H1 (cell line): ENCODE measurements around the gene GSG1L. TPM values are rescaled to one million over a fixed set of nuclear protein-coding genes. Genes with fewer than 3 reads are reported as not detected.

Experiments
- ASH2L ChIP-seq: fragments of 200-600, 300-600 bp; sonication (generic); IDR thresholded peaks from one replicate; pipeline ENCODE4 v1.7.1; 2017; ENCODE audit warnings: low read length
- BRCA1 ChIP-seq: IDR thresholded peaks from 2 replicates; pipeline ENCODE4 v1.6.1; 2012; ENCODE audit warnings: low read depth, low read length, improper control_type of control experiment
- PHF8 ChIP-seq: fragments of 200-600 bp; sonication (generic); conservative IDR thresholded peaks from 2 replicates; pipeline ENCODE4 v1.7.1; 2012; ENCODE audit warnings: low read depth, mild to moderate bottlenecking, inconsistent platforms, low read length, moderate library complexity
- polyA plus RNA-seq, 7 experiments: library from polyadenylated mRNA; depleted of rRNA in 3 of 7; stranded (reverse) in 5 of 7; unstranded in 2 of 7; fragments of >200 nt in 5 of 7; fragments of 200-250 nt in 2 of 7; gene quantifications; 1 replicate in 5 of 7; 2 replicates in 1 of 7; 4 replicates in 1 of 7; pipeline versions ENCODE4 v1.2.1 to v1.2.3, GENCODE V29; 2011 to 2013; ENCODE audit warnings: missing spikeins in 2 of 7, mixed read lengths in 2 of 7
- total RNA-seq: library from RNA; stranded (reverse); fragmentation: NEBNext Ultra II Directional; extraction: Animal tissue kit (Norgen Biotek cat#: 25700); gene quantifications from 2 replicates; pipeline ENCODE4 v1.2.1, GENCODE V29; 2021
- TF ChIP-seq, protein P1 (sequence below): fragments of 300-600 bp; sonication (generic); IDR thresholded peaks from 2 replicates; pipeline ENCODE4 v1.7.1; 2012; ENCODE audit warnings: low read length, moderate library complexity, mild to moderate bottlenecking, inconsistent platforms; ENCODE audit not compliant: insufficient replicate concordance
- TF ChIP-seq, protein P2 (sequence below): IDR thresholded peaks from 2 replicates; pipeline ENCODE4 v1.6.1; 2012; ENCODE audit warnings: low read length, inconsistent platforms
- TF ChIP-seq, protein P3 (sequence below): IDR thresholded peaks from 2 replicates; pipeline ENCODE4 v1.6.1; 2012; ENCODE audit warnings: inconsistent platforms

GSG1L gene
- total and polyA plus RNA-seq, 2 of the 8 experiments (the other 6 are each of a cell fraction or from before 2014, with no cell fraction given) = 0.71 to 1.1 TPM

DNA sequence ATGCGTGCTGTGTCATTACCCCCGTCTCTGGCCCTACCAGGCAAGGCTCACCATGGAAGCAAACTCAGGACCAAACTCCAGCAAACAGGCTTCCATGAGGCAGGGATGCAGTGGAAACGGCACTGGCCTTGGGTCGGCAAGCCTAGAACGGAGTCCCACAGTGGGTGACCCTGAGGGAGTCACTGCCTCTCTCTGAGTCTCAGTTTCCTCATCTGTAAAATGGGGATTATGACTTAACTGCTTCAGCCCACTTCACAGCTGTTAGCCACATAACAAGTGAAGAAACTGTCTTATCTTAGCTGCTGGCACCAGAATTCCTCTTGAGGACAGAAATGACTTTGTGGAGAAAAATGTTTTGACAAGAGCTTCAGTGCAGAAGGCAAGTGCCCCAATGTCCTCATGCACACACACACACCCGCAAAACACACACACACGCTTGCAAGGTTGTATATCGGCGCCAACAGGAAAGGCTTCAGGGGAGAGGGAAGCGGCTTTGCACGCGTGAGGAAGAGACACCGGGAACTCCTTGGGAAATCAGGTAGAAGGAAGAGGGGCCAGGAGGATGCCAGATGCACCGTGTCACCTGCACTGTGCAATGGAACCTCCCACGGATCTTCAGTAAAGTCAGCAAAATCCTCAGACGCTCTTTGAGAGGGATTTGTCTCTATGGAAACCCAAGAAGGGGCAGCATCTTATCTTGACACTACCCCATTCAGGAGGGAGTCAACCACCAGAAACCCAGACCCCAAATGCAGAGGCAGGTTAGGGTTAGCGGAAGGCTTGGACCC, 53.7 kb downstream of the GSG1L start (continued):
- TF ChIP-seq, protein P1, sequence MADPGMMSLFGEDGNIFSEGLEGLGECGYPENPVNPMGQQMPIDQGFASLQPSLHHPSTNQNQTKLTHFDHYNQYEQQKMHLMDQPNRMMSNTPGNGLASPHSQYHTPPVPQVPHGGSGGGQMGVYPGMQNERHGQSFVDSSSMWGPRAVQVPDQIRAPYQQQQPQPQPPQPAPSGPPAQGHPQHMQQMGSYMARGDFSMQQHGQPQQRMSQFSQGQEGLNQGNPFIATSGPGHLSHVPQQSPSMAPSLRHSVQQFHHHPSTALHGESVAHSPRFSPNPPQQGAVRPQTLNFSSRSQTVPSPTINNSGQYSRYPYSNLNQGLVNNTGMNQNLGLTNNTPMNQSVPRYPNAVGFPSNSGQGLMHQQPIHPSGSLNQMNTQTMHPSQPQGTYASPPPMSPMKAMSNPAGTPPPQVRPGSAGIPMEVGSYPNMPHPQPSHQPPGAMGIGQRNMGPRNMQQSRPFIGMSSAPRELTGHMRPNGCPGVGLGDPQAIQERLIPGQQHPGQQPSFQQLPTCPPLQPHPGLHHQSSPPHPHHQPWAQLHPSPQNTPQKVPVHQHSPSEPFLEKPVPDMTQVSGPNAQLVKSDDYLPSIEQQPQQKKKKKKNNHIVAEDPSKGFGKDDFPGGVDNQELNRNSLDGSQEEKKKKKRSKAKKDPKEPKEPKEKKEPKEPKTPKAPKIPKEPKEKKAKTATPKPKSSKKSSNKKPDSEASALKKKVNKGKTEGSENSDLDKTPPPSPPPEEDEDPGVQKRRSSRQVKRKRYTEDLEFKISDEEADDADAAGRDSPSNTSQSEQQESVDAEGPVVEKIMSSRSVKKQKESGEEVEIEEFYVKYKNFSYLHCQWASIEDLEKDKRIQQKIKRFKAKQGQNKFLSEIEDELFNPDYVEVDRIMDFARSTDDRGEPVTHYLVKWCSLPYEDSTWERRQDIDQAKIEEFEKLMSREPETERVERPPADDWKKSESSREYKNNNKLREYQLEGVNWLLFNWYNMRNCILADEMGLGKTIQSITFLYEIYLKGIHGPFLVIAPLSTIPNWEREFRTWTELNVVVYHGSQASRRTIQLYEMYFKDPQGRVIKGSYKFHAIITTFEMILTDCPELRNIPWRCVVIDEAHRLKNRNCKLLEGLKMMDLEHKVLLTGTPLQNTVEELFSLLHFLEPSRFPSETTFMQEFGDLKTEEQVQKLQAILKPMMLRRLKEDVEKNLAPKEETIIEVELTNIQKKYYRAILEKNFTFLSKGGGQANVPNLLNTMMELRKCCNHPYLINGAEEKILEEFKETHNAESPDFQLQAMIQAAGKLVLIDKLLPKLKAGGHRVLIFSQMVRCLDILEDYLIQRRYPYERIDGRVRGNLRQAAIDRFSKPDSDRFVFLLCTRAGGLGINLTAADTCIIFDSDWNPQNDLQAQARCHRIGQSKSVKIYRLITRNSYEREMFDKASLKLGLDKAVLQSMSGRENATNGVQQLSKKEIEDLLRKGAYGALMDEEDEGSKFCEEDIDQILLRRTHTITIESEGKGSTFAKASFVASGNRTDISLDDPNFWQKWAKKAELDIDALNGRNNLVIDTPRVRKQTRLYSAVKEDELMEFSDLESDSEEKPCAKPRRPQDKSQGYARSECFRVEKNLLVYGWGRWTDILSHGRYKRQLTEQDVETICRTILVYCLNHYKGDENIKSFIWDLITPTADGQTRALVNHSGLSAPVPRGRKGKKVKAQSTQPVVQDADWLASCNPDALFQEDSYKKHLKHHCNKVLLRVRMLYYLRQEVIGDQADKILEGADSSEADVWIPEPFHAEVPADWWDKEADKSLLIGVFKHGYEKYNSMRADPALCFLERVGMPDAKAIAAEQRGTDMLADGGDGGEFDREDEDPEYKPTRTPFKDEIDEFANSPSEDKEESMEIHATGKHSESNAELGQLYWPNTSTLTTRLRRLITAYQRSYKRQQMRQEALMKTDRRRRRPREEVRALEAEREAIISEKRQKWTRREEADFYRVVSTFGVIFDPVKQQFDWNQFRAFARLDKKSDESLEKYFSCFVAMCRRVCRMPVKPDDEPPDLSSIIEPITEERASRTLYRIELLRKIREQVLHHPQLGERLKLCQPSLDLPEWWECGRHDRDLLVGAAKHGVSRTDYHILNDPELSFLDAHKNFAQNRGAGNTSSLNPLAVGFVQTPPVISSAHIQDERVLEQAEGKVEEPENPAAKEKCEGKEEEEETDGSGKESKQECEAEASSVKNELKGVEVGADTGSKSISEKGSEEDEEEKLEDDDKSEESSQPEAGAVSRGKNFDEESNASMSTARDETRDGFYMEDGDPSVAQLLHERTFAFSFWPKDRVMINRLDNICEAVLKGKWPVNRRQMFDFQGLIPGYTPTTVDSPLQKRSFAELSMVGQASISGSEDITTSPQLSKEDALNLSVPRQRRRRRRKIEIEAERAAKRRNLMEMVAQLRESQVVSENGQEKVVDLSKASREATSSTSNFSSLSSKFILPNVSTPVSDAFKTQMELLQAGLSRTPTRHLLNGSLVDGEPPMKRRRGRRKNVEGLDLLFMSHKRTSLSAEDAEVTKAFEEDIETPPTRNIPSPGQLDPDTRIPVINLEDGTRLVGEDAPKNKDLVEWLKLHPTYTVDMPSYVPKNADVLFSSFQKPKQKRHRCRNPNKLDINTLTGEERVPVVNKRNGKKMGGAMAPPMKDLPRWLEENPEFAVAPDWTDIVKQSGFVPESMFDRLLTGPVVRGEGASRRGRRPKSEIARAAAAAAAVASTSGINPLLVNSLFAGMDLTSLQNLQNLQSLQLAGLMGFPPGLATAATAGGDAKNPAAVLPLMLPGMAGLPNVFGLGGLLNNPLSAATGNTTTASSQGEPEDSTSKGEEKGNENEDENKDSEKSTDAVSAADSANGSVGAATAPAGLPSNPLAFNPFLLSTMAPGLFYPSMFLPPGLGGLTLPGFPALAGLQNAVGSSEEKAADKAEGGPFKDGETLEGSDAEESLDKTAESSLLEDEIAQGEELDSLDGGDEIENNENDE = no peak
- TF ChIP-seq PHF8 (no peak), BRCA1 (no peak), ASH2L (no peak)
- TF ChIP-seq, protein P2, sequence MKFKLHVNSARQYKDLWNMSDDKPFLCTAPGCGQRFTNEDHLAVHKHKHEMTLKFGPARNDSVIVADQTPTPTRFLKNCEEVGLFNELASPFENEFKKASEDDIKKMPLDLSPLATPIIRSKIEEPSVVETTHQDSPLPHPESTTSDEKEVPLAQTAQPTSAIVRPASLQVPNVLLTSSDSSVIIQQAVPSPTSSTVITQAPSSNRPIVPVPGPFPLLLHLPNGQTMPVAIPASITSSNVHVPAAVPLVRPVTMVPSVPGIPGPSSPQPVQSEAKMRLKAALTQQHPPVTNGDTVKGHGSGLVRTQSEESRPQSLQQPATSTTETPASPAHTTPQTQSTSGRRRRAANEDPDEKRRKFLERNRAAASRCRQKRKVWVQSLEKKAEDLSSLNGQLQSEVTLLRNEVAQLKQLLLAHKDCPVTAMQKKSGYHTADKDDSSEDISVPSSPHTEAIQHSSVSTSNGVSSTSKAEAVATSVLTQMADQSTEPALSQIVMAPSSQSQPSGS = no peak
- TF ChIP-seq, protein P3, sequence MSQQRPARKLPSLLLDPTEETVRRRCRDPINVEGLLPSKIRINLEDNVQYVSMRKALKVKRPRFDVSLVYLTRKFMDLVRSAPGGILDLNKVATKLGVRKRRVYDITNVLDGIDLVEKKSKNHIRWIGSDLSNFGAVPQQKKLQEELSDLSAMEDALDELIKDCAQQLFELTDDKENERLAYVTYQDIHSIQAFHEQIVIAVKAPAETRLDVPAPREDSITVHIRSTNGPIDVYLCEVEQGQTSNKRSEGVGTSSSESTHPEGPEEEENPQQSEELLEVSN = no peak
